Colonic mucosa (tissue), 4 donors: ENCODE measurements around the gene UBE2H. TPM values are rescaled to one million over a fixed set of nuclear protein-coding genes. Genes with fewer than 3 reads are reported as not detected.

Source experiments
- DNase-seq: peaks from one replicate; pipeline ENCODE4 v3.0.0-alpha.2; 2020
- H3K27ac ChIP-seq: fragments of 200-600 bp; one replicate; pipeline ENCODE4 v1.8.0; 2021
- H3K27me3 ChIP-seq: fragments of 200-600 bp; one replicate; pipeline ENCODE4 v1.8.0; 2021
- H3K36me3 ChIP-seq: fragments of 200-600 bp; one replicate; pipeline ENCODE4 v1.8.0; 2021
- H3K4me1 ChIP-seq: fragments of 200-600 bp; one replicate; pipeline ENCODE4 v1.8.0; 2021; ENCODE audit warnings: mild to moderate bottlenecking
- H3K4me3 ChIP-seq: fragments of 200-600 bp; one replicate; pipeline ENCODE4 v1.8.0; 2021
- H3K9ac ChIP-seq, 2 donors: one replicate each; pipeline ENCODE4 v1.7.0; 2013; ENCODE audit warnings: control low read depth in 2 of 2, low read depth in 2 of 2, low read length in 2 of 2
- H3K9me3 ChIP-seq: fragments of 200-600 bp; one replicate; pipeline ENCODE4 v1.8.0; 2021
- CTCF ChIP-seq: fragments of 200-600 bp; IDR thresholded peaks from one replicate; pipeline ENCODE4 v1.8.0; 2022; ENCODE audit warnings: antibody characterized with exemption, mild to moderate bottlenecking
- intact Hi-C: fragments of 100-400 bp; cut with DNase I; formaldehyde crosslinking; loops from one replicate; pipeline ENCODE4 v1.14.1; 2022
- total RNA-seq, 2 donors: library from RNA; stranded (reverse); fragmentation: NEBNext Ultra II Directional in 1 of 2; extraction: Animal tissue kit (Norgen Biotek cat#: 25700) in 1 of 2; gene quantifications; one replicate each; pipeline ENCODE4 v1.2.1, GENCODE V29; 2021
- donor health status: healthy.
- donor health status: DM: no; HTN: no; CAD: no.
- donor health status: DM: no; HTN: no; CAD: no.

UBE2H gene
- total RNA-seq, 2 donors from 2014 or later, result 38.4 to 65.8 TPM

GRCh38 chr7:129883151-129883550 lies 69.6 kb downstream of the UBE2H start:
- Histone ChIP-seq H3K36me3 (no peaks in the 10 kb centered on the region), H3K27ac (no peak overlapping the region), H3K9ac (no peak overlapping the region), H3K27me3 (no peaks in the 10 kb centered on the region), H3K4me3 (no peak overlapping the region), H3K4me1 (no peaks in the 10 kb centered on the region), H3K9me3 (no peaks in the 10 kb centered on the region)
- intact Hi-C loops, result no loop called here
- no peak for DNase-seq
- TF ChIP-seq CTCF, result no peak

GRCh38 chr7:129882531-129882930 lies 70.2 kb downstream of the UBE2H start:
- Histone ChIP-seq H3K9me3 (no peaks in the 10 kb centered on the region), H3K36me3 (no peaks in the 10 kb centered on the region), H3K27ac (no peak overlapping the region), H3K27me3 (no peaks in the 10 kb centered on the region), H3K4me1 (no peaks in the 10 kb centered on the region), H3K9ac (no peak overlapping the region), H3K4me3 (no peak overlapping the region)
- intact Hi-C loops, result no loop called here
- DNase-seq, result no peak
- TF ChIP-seq CTCF, result no peak

GRCh38 chr7:129877146-129877792 lies 75.5 kb downstream of the UBE2H start:
- Histone ChIP-seq H3K9me3 (no peaks in the 10 kb centered on the region), H3K27ac (no peak overlapping the region), H3K4me1 (no peaks in the 10 kb centered on the region), H3K27me3 (no peaks in the 10 kb centered on the region), H3K4me3 (no peak overlapping the region), H3K9ac (no peak overlapping the region), H3K36me3 (no peaks in the 10 kb centered on the region)
- intact Hi-C loops, result no loop called here
- no peak for DNase-seq
- TF ChIP-seq CTCF, result no peak

DNA sequence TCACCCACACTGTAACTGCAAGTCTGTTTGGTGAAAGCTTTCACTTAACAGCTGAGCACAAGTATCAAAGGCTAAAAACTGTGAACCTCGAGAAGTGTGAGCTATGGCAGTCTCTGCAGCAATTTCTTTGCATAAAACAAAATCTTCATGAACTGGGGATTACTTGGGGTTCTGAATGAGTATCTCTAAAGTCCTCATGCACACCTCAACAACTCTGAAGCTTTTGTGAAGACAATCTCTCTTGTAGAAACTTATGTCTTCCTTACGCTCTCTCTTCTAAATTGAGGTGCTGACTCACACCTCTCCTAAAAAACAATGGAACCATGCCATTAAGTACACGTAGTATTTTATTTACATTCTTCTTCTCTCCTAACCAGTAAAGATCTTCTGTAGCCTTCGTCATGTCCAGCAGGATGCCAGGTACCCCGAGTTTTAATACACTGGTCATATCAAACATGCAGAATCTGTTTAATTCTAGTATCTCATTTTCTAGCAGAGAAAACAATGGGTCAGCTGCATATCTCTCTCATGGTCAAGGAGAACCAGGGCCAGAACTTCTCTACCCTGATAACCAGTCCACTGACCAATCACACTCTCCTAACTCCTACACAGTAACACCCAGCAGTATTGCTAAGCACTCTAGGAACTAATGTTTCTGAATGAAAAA lies 76.9 kb downstream of the UBE2H start:
- Histone ChIP-seq H3K27me3 (no peaks in the 10 kb centered on the region), H3K27ac (no peak overlapping the region), H3K9ac (no peak overlapping the region), H3K4me3 (no peak overlapping the region), H3K36me3 (no peaks in the 10 kb centered on the region), H3K4me1 (no peaks in the 10 kb centered on the region), H3K9me3 (no peaks in the 10 kb centered on the region)
- no peak for TF ChIP-seq CTCF
- intact Hi-C loops, result no loop called here
- DNase-seq, result no peak

- no peak overlapping the region for H3K27ac ChIP-seq
- no peak overlapping the region for H3K9ac ChIP-seq
- intact Hi-C loops, result no loop called here
- H3K4me3 ChIP-seq, result no peak overlapping the region
- H3K9me3 ChIP-seq, result no peaks in the 10 kb centered on the region
- no peaks in the 10 kb centered on the region for H3K27me3 ChIP-seq
- H3K4me1 ChIP-seq, result no peaks in the 10 kb centered on the region
- no peak for TF ChIP-seq CTCF
- DNase-seq, result no peak
- H3K36me3 ChIP-seq, result no peaks in the 10 kb centered on the region
Measured at GRCh38 chr7:129875160-129875559, 77.6 kb downstream of the UBE2H start.
